A549 (cell line): Measurements from ENCODE around the gene LRTM2.

Source experiments
- CBX8 ChIP-seq: fragments of 200-600 bp; sonication (generic); IDR thresholded peaks from 2 replicates; pipeline ENCODE4 v1.6.1; 2016
- MYC ChIP-seq: IDR thresholded peaks from 2 replicates; pipeline ENCODE4 v1.6.1; 2012; ENCODE audit warnings: mild to moderate bottlenecking, inconsistent platforms, low read length, improper control_type of control experiment, borderline replicate concordance

DNA sequence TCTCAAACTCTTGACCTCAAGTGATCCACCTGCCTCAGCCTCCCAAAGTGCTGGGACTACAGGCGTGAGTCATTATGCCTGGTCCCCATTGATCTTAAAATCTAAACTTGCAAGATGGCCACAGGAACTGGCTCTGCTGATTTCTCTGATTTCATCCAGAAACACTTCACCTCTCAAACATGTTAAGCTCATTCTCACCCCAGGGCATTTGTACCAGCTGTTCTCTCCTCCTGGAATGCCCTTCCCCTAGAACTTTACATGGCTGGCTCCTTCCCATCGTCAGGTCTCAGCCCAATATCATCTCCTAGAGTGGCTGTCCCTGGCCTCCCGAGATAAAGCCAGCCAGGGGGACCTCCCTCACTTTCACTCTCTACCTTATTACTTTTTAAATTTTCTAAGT lies 5.3 kb upstream of the LRTM2 start:
- TF ChIP-seq CBX8 (no peak), MYC (no peak)
